ENCODE measurements around the gene MINDY2.

- TF ChIP-seq FOSL1 (IDR thresholded peaks at IDR 0.05; ENCODE audit: low read depth), result no peak
- no peak for TF ChIP-seq EZH2 (IDR thresholded peaks at IDR 0.05)
- no peak for TF ChIP-seq CTCF (IDR thresholded peaks at IDR 0.05 in 2 of 3, conservative IDR thresholded peaks at IDR 0.05 in 1 of 3; ENCODE audit: borderline replicate concordance in 1 of 3, insufficient read depth in 1 of 3, low read depth in 2 of 3, low read length in 2 of 3)
- TF ChIP-seq POLR2AphosphoS5 (IDR thresholded peaks at IDR 0.05; ENCODE audit: low read depth, low read length), result no peak
- TF ChIP-seq POLR2A (IDR thresholded peaks at IDR 0.05; ENCODE audit: borderline replicate concordance, extremely low read depth, insufficient read depth, insufficient read length), result no peak
- no peak for TF ChIP-seq TCF7L2 (IDR thresholded peaks at IDR 0.05; ENCODE audit: borderline replicate concordance, extremely low read depth, insufficient read depth, insufficient read length)
- TF ChIP-seq SIN3A (IDR thresholded peaks at IDR 0.05; ENCODE audit: low read depth), result 0 out of 2 replicates have a peak, but pooled peaks have one; percentile 23
- TF ChIP-seq EZH2phosphoT487 (IDR thresholded peaks at IDR 0.05; ENCODE audit: borderline replicate concordance), result no peak
- TF ChIP-seq CEBPB (IDR thresholded peaks at IDR 0.05; ENCODE audit: low read depth), result no peak
- no peak for TF ChIP-seq CBX3 (IDR thresholded peaks at IDR 0.05; ENCODE audit: low read depth)
- TF ChIP-seq MAX (IDR thresholded peaks at IDR 0.05), result peak; percentile 21; the same call in 1 of the 2 replicates
- no peak for TF ChIP-seq SRF (IDR thresholded peaks at IDR 0.05; ENCODE audit: low read depth)
These were observed 22.9 kb upstream of the MINDY2 start for GRCh38 chr15:58748040-58748851.
